B cell (primary cell): ENCODE results near the gene BNIP5. TPM values are rescaled to one million over a fixed set of nuclear protein-coding genes. Genes with fewer than 3 reads are reported as not detected.

Experiments
- ATAC-seq: fragments of 200-7000 bp; cut with Tn5 transposase; one replicate; pipeline ENCODE4 v1.10.0; 2021; ENCODE audit warnings: low read depth, mild to moderate bottlenecking, moderate number of reproducible peaks, moderate library complexity
- CTCF ChIA-PET: fragments of 350-600 bp; sonication (Branson Sonifier 250); formaldehyde crosslinking; loops from one replicate; lab custom pipeline; 2021; ENCODE audit warnings: antibody characterized with exemption, inconsistent platforms; lab: Charles Lee
- POLR2A ChIA-PET: fragments of 350-600 bp; sonication (Branson Sonifier 250); formaldehyde crosslinking; loops from one replicate; lab custom pipeline; 2021; ENCODE audit warnings: antibody characterized with exemption; lab: Charles Lee
- DNase-seq: peaks from one replicate; pipeline ENCODE4 v3.0.0; 2013
- H2AFZ ChIP-seq: 2 replicates; pipeline ENCODE4 v1.6.1; 2012; ENCODE audit warnings: mild to moderate bottlenecking, low read depth, low read length; ENCODE audit not compliant: insufficient read depth, poor library complexity, severe bottlenecking
- H3K27ac ChIP-seq, 2 donors: 1 replicate in 1 of 2; 2 replicates in 1 of 2; pipeline ENCODE4 v1.5.1; 2012 to 2013; ENCODE audit warnings: low read length in 2 of 2, mild to moderate bottlenecking in 2 of 2, moderate library complexity in 1 of 2
- H3K27me3 ChIP-seq, 4 experiments: fragments of 200-600 bp in 1 of 4; sonication (generic) in 1 of 4; replicated peaks in 1 of 4; 1 replicate in 2 of 4; 2 replicates in 2 of 4; pipeline versions ENCODE4 v1.6.1 to v1.7.0; 2013 to 2016; ENCODE audit warnings: low read length in 3 of 4, mild to moderate bottlenecking in 2 of 4, mixed read lengths in 1 of 4, moderate library complexity in 1 of 4; ENCODE audit not compliant: insufficient read depth in 4 of 4, control insufficient read depth in 3 of 4; ENCODE audit errors: control extremely low read depth in 1 of 4
- H3K36me3 ChIP-seq, 2 experiments: replicated peaks in 1 of 2; 1 replicate in 1 of 2; 2 replicates in 1 of 2; pipeline versions ENCODE4 v1.6.1 to v1.7.1; 2013; ENCODE audit warnings: low read length in 1 of 2; ENCODE audit not compliant: insufficient read depth in 2 of 2, control insufficient read depth in 1 of 2; ENCODE audit errors: control extremely low read depth in 1 of 2, extremely low read depth in 1 of 2
- H3K4me1 ChIP-seq, 2 donors: fragments of 200-600 bp in 1 of 2; sonication (generic) in 1 of 2; 1 replicate in 1 of 2; 2 replicates in 1 of 2; pipeline versions ENCODE4 v1.5.1 to v1.6.1; 2013 to 2017; ENCODE audit warnings: low read length in 2 of 2; ENCODE audit not compliant: control insufficient read depth in 2 of 2, insufficient read depth in 2 of 2
- H3K4me2 ChIP-seq: replicated peaks from 2 replicates; pipeline ENCODE3; 2012; ENCODE audit warnings: mild to moderate bottlenecking, low read depth, low read length; ENCODE audit not compliant: poor library complexity, severe bottlenecking
- H3K4me3 ChIP-seq, 5 experiments: fragments of 200-600 bp in 1 of 5; sonication (generic) in 1 of 5; 1 replicate in 3 of 5; 2 replicates in 2 of 5; pipeline versions ENCODE4 v1.5.1 to v1.7.0; 2011 to 2016; ENCODE audit warnings: low read length in 4 of 5, mild to moderate bottlenecking in 4 of 5, low read depth in 2 of 5, control low read depth in 1 of 5, moderate library complexity in 1 of 5; ENCODE audit not compliant: insufficient read depth in 1 of 5; ENCODE audit errors: control extremely low read depth in 1 of 5, extremely low read depth in 1 of 5
- H3K79me2 ChIP-seq: fragments of 200-600 bp; sonication (generic); one replicate; pipeline ENCODE4 v1.6.0; 2016; ENCODE audit warnings: low read length; ENCODE audit not compliant: control insufficient read depth, insufficient read depth
- H3K9ac ChIP-seq: fragments of 200-600 bp; sonication (generic); 2 replicates; pipeline ENCODE4 v1.6.1; 2017; ENCODE audit warnings: mild to moderate bottlenecking, low read length, moderate library complexity
- H3K9me3 ChIP-seq, 3 donors: one replicate each; pipeline versions ENCODE4 v1.6.1 to v1.7.1; 2013; ENCODE audit warnings: low read length in 2 of 3; ENCODE audit not compliant: control insufficient read depth in 2 of 3, insufficient read depth in 1 of 3; ENCODE audit errors: control extremely low read depth in 1 of 3
- H4K20me1 ChIP-seq: 2 replicates; pipeline ENCODE4 v1.6.0; 2012; ENCODE audit warnings: mild to moderate bottlenecking, low read length; ENCODE audit not compliant: insufficient read depth, control insufficient read depth, poor library complexity, severe bottlenecking
- H3K27ac Mint-ChIP-seq: one replicate; pipeline ENCODE4 v1.8.0; 2021; ENCODE audit warnings: mixed read lengths
- H3K27me3 Mint-ChIP-seq: one replicate; pipeline ENCODE4 v1.8.0; 2021; ENCODE audit warnings: mixed read lengths
- H3K4me1 Mint-ChIP-seq: one replicate; pipeline ENCODE4 v1.8.0; 2021; ENCODE audit warnings: mixed read lengths
- H3K4me3 Mint-ChIP-seq: one replicate; pipeline ENCODE4 v1.8.0; 2021; ENCODE audit warnings: mixed read lengths
- H3K9me3 Mint-ChIP-seq: one replicate; pipeline ENCODE4 v1.8.0; 2022; ENCODE audit warnings: mixed read lengths; ENCODE audit not compliant: insufficient read depth
- CTCF ChIP-seq: fragments of 200-600 bp; IDR thresholded peaks from one replicate; pipeline ENCODE4 v1.8.0; 2022; ENCODE audit warnings: antibody characterized with exemption, mild to moderate bottlenecking
- EZH2 ChIP-seq: IDR thresholded peaks from 2 replicates; pipeline ENCODE4 v1.6.1; 2012; ENCODE audit warnings: borderline replicate concordance, low read depth, mild to moderate bottlenecking, moderate library complexity, low read length; ENCODE audit not compliant: insufficient read depth, poor library complexity, severe bottlenecking
- WGBS: methylation state at CpG from one replicate; pipeline ENCODE4 v1.1.5; 2013; ENCODE audit warnings: missing lambda C conversion rate; ENCODE audit not compliant: insufficient coverage; 5-methylcytosine and 5-hydroxymethylcytosine counted together
- intact Hi-C: fragments of 100-400 bp; cut with micrococcal nuclease; formaldehyde crosslinking; loops from one replicate; pipeline ENCODE4 v1.10.0; 2022
- polyA plus RNA-seq: library from polyadenylated mRNA; depleted of rRNA; stranded (reverse); fragments of >200 nt; gene quantifications from 2 replicates; pipeline ENCODE4 v1.2.3, GENCODE V29; 2012
- total RNA-seq, 2 donors: library from RNA; stranded (reverse); fragments of 120-200 nt in 1 of 2; gene quantifications; 1 replicate in 1 of 2; 2 replicates in 1 of 2; pipeline versions ENCODE4 v1.2.3 to v1.2.4, GENCODE V29; 2013 to 2022

The BNIP5 gene
- total and polyA plus RNA-seq, 2 donors (not counting 1 experiment from before 2014, with no cell fraction given), result 0.06 to 0.10 TPM

DNA sequence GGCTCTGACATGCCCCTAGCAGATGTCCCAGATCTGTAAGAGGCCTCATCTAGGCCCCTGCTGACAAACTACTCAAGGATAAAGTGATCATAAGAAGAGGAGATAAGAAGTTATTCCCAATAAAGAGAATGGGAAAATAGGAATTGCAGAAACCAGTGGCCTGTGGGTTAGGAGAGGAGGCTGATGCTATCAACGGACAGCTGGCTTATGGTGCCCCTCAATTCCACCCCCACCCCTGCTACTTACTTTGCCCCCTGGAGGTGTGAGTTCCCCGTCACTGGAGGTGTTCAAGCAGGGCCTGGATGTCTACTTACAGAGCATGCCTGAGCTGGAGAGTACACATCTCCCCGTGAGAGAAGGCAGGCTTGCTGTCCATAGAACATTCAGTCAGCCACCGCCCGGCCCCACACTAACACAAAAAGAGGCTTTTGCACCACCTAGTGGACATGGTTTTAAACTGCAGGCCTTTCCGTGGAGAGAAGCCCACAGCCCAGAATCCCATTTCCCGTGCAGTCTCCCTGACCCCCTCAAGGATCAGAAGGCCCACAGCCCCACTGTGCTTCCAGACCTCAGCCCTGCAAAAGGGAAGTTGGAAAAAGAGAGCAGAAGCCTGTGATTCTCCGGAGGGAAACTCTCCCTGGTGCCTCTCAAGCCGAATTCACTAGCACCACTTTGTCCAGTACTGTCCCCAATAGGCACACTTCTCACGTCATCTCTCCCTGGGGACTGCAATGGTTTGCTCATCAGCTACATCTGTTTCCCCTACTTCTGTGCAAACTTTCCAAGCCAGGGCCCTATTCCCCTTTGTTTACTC lies 23.8 kb upstream of the BNIP5 start:
- no peaks in the 10 kb centered on the region for H3K9me3 ChIP-seq
- H2AFZ ChIP-seq, result peak overlapping the region; percentile 44
- Mint-ChIP-seq H3K9me3 (no peaks in the 10 kb centered on the region), H3K4me1 (peaks cover 29% of the 10 kb centered on the region), H3K27ac (no peak overlapping the region), H3K4me3 (no peak overlapping the region), H3K27me3 (no peaks in the 10 kb centered on the region)
- no peaks in the 10 kb centered on the region for H4K20me1 ChIP-seq
- intact Hi-C loops, result loop anchor here (1.0 to 5.0 kb wide), 4 partner anchors 19 to 333 kb away; partner anchors contain the start of gene MAPK14
- peaks cover 20 to 33% of the 10 kb centered on the region in 2 donors for H3K4me1 ChIP-seq
- no peaks in the 10 kb centered on the region for H3K27me3 ChIP-seq
- 7% methylated on average over 7 of the region's 10 CpGs for WGBS
- H3K4me2 ChIP-seq, result peak overlapping the region; percentile 33
- H3K36me3 ChIP-seq, result no peaks in the 10 kb centered on the region
- CTCF ChIA-PET, result interaction anchor here (0.6 to 15.7 kb wide), 12 partner anchors 12 to 624 kb away, joined by 3 to 149 read pairs (median 5); partner anchors contain the start of genes BNIP5 and MAPK14
- POLR2A ChIA-PET, result interaction anchor here (0.6 to 1.1 kb wide), 2 partner anchors 272 to 333 kb away, joined by 3 read pairs; no protein-coding TSS in a partner anchor
- H3K4me3 ChIP-seq, result no peak overlapping the region
- DNase-seq (peak; percentile 82), ATAC-seq (peak; percentile 83)
- no peak overlapping the region for H3K9ac ChIP-seq
- no peak overlapping the region for H3K27ac ChIP-seq
- TF ChIP-seq CTCF, result peak; percentile 83
- no peak for TF ChIP-seq EZH2
- no peaks in the 10 kb centered on the region for H3K79me2 ChIP-seq
